Psoas muscle (tissue), 8 donors: ENCODE data around the gene FRY. TPM values are rescaled to one million over a fixed set of nuclear protein-coding genes. Genes with fewer than 3 reads are reported as not detected.

Experiments used
- ATAC-seq, 4 donors: fragments of 200-7000 bp; cut with Tn5 transposase; one replicate each; pipeline ENCODE4 v1.9.1; 2020; ENCODE audit warnings: moderate library complexity in 3 of 4, mild to moderate bottlenecking in 2 of 4
- DNase-seq, 2 donors: peaks; one replicate each; pipeline ENCODE4 v3.0.0-alpha.2; 2020
- H3K27ac ChIP-seq: fragments of 200-600 bp; one replicate; pipeline ENCODE4 v1.8.0; 2022
- H3K27me3 ChIP-seq, 3 donors: fragments of 200-600 bp in 1 of 3; one replicate each; pipeline versions ENCODE4 v1.6.1 to v1.8.0; 2013 to 2022; ENCODE audit warnings: low read length in 2 of 3, mild to moderate bottlenecking in 2 of 3, moderate library complexity in 1 of 3; ENCODE audit not compliant: insufficient read depth in 3 of 3
- H3K36me3 ChIP-seq, 2 donors: fragments of 200-600 bp in 1 of 2; one replicate each; pipeline versions ENCODE4 v1.6.1 to v1.8.0; 2013 to 2022; ENCODE audit warnings: low read depth in 1 of 2, mild to moderate bottlenecking in 1 of 2, moderate library complexity in 1 of 2; ENCODE audit not compliant: insufficient read depth in 1 of 2
- H3K4me1 ChIP-seq: fragments of 200-600 bp; one replicate; pipeline ENCODE4 v1.8.0; 2022
- H3K4me3 ChIP-seq: fragments of 200-600 bp; one replicate; pipeline ENCODE4 v1.8.0; 2022; ENCODE audit warnings: mild to moderate bottlenecking
- H3K9me3 ChIP-seq: fragments of 200-600 bp; one replicate; pipeline ENCODE4 v1.8.0; 2022
- WGBS, 3 donors: extraction: QIAGEN DNeasy Blood & Tissue Kit; methylation state at CpG; one replicate each; pipeline versions ENCODE4 v1.1.6 to v1.1.7; 2013; 5-methylcytosine and 5-hydroxymethylcytosine counted together
- intact Hi-C, 2 donors: fragments of 100-400 bp; cut with DNase I; formaldehyde crosslinking; loops; one replicate each; pipeline versions ENCODE4 v1.11.0 to v1.14.2; 2022
- polyA plus RNA-seq, 3 donors: library from polyadenylated mRNA; stranded (reverse); fragments of 200-250 nt; gene quantifications; one replicate each; pipeline ENCODE4 v1.2.3, GENCODE V29; 2013
- total RNA-seq, 4 donors: library from RNA; stranded (reverse); fragmentation: NEBNext Ultra II Directional in 2 of 4; extraction: Animal tissue kit (Norgen Biotek cat#: 25700) in 2 of 4; gene quantifications; one replicate each; pipeline versions ENCODE4 v1.2.1 to v1.2.4, GENCODE V29; 2021 to 2023
- TF ChIP-seq, protein P1 (sequence below): fragments of 200-600 bp; IDR thresholded peaks from one replicate; pipeline ENCODE4 v1.8.0; 2022; ENCODE audit warnings: antibody characterized with exemption
- donor health status: healthy with polysubstance abuse.
- donor health status: DM: no; HTN: no; CAD: no; lungs with moderate emphysema.
- donor health status: Bipolar disorder and iron deficiency.
- donor health status: healthy.
- donor health status: DM: yes; HTN: yes; CAD: no.
- donor health status: DM: no; HTN: no; CAD: no.
- donor health status: DM: no; HTN: no; CAD: no.
- donor health status: DM: yes; HTN: yes; CAD: no.

FRY gene
- total and polyA plus RNA-seq, 7 donors: 7.1 to 56.9 (median 24.0) TPM

DNA sequence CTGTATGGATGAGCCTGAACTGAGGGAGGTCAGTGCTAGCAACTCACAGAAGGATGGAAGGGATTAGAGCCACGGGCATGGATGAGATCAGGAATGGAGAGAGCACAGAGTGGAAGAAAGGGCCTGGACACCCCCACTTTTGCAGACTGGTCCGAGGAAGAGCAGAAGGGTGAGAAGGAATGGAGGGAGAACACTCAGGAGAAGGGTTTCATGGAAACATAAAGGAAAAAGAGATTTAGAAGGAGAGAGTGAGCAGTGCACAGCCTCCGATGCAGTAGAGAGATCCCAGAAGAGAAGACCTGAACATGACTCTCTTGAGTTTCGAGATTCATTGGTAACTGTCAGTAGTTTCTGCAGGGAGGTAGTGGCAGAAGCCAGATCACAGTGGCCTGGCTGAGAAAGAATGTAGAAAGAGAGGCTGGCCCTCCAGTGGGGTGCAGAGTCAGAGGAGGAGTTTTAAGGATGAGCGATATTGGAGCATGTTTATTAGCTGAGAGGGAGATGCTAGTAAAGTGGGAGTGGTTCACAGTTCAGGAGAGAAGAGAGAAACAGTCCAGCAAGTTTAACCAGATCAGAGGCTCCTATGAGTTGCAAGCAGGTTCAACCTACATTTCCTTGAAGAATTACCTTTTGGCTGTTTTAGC is 174.6 kb downstream of the FRY start:
- no peak overlapping the region for H3K4me3 ChIP-seq
- ATAC-seq (no peak), DNase-seq (no peak)
- no peak overlapping the region for H3K27ac ChIP-seq
- WGBS, 3 donors: 77 to 82% (median 78%) methylated on average over 5 of the region's 5 CpGs
- intact Hi-C loops: no loop called here
- H3K9me3 ChIP-seq: no peaks in the 10 kb centered on the region
- H3K4me1 ChIP-seq: no peaks in the 10 kb centered on the region
- peaks cover 3 to 71% of the 10 kb centered on the region in 2 donors for H3K36me3 ChIP-seq
- TF ChIP-seq, protein P1, sequence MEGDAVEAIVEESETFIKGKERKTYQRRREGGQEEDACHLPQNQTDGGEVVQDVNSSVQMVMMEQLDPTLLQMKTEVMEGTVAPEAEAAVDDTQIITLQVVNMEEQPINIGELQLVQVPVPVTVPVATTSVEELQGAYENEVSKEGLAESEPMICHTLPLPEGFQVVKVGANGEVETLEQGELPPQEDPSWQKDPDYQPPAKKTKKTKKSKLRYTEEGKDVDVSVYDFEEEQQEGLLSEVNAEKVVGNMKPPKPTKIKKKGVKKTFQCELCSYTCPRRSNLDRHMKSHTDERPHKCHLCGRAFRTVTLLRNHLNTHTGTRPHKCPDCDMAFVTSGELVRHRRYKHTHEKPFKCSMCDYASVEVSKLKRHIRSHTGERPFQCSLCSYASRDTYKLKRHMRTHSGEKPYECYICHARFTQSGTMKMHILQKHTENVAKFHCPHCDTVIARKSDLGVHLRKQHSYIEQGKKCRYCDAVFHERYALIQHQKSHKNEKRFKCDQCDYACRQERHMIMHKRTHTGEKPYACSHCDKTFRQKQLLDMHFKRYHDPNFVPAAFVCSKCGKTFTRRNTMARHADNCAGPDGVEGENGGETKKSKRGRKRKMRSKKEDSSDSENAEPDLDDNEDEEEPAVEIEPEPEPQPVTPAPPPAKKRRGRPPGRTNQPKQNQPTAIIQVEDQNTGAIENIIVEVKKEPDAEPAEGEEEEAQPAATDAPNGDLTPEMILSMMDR: no peak
- H3K27me3 ChIP-seq: no peaks in the 10 kb centered on the region

DNA sequence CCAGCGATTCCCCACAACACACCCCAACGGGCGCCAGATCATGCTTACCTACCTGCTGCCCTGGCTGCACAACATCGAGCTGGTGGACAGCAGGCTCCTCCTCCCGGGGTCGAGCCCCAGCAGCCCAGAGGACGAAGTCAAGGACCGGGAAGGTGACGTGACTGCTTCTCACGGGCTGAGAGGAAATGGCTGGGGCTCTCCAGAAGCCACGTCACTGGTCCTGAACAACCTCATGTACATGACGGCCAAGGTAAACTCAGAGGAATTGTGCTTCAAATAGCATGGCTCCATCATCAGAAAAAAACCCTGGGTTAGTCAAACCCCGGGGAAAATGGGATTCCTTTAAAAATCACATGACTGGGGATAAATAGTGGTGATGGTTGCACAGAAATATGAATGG is 177.3 kb downstream of the FRY start:
- DNase-seq (peak in 1 of 2 donors; percentile 43), ATAC-seq (no peak)
- Histone ChIP-seq H3K4me1 (no peaks in the 10 kb centered on the region), H3K9me3 (no peaks in the 10 kb centered on the region), H3K36me3 (peaks cover 5 to 86% of the 10 kb centered on the region in 2 donors), H3K27ac (no peak overlapping the region), H3K4me3 (no peak overlapping the region), H3K27me3 (no peaks in the 10 kb centered on the region)
- TF ChIP-seq, protein P1: no peak
- WGBS, 3 donors: 85 to 90% (median 87%) methylated on average over 13 of the region's 13 CpGs
- intact Hi-C loops: no loop called here

DNA sequence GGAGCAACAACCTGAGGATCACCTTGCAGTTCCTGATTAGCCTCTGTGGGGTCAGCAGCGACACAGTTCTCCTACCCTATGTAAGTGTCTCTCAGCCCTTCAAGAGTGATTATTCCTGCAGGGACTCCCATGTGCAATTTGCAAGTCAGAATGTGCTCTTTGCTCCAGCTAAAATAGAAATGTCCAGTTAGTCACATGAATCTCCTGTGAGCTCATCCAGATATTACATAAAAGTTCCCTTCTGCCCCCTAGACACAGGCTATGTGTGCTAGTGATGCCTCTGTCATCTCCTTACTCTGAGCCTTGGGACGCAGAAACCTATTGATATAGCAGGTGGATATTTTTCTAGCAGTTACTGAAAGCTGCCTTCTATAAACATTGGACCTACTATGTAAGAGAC is 178.1 kb downstream of the FRY start:
- DNase-seq (no peak), ATAC-seq (peak; percentile 44 to 66 (median 55))
- Histone ChIP-seq H3K4me3 (no peak overlapping the region), H3K27ac (no peak overlapping the region), H3K9me3 (no peaks in the 10 kb centered on the region), H3K27me3 (no peaks in the 10 kb centered on the region), H3K4me1 (no peaks in the 10 kb centered on the region), H3K36me3 (peaks cover 5 to 91% of the 10 kb centered on the region in 2 donors)
- WGBS, 3 donors: 80 to 84% (median 82%) methylated on average over 2 of the region's 2 CpGs
- intact Hi-C loops: no loop called here
- TF ChIP-seq, protein P1: no peak

DNA sequence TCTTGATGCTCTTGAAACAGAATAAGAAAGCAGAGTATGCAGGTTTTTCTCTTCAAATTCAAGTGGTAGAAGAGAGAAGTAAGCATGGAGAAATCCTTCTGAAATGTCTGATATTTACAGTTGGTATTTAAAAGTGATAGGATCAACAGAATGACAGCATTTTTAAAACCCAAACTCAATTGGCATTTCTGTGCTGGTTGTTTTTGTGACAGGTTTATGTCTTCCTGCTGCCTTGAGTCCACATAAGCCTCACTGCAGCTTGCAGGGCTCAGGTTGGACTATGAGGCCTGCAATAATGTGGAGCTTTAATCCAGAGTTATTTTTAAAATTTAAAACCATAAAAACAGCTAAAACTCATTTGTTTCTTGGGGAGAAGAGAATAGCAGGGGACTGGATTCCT is 178.5 kb downstream of the FRY start:
- Histone ChIP-seq H3K9me3 (no peaks in the 10 kb centered on the region), H3K27me3 (no peaks in the 10 kb centered on the region), H3K4me1 (no peaks in the 10 kb centered on the region), H3K27ac (no peak overlapping the region), H3K36me3 (peaks cover 5 to 94% of the 10 kb centered on the region in 2 donors), H3K4me3 (no peak overlapping the region)
- intact Hi-C loops: no loop called here
- DNase-seq (no peak), ATAC-seq (no peak)
- TF ChIP-seq, protein P1: no peak

DNA sequence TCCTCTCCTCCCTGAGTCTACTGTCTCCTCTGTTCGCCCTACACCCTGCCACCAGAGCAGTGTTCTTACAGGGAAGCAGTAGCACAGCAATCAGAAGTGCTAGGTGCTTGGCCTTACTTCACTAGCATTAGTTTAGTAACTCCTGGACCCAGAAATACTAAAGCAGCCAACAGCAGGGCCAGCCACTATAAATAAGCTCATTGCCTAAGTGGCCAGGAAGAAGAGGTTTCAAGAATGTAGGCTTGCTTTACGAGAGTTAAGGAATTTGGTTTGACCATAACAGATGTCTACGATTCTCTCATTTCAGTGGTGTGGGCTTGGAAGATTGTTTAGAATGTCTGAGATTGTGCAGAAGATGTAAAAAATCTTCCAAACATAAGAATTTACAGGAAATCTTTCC is 180.2 kb downstream of the FRY start:
- 46 to 60% (median 49%) methylated on average over 3 of the region's 3 CpGs for WGBS, 3 donors
- H3K27me3 ChIP-seq: no peaks in the 10 kb centered on the region
- H3K4me3 ChIP-seq: no peak overlapping the region
- ATAC-seq (peak; percentile 79 to 89 (median 84)), DNase-seq (no peak)
- H3K27ac ChIP-seq: no peak overlapping the region
- H3K36me3 ChIP-seq: peaks cover 5 to 96% of the 10 kb centered on the region in 2 donors
- H3K9me3 ChIP-seq: no peaks in the 10 kb centered on the region
- intact Hi-C loops: no loop called here
- TF ChIP-seq, protein P1: no peak
- no peaks in the 10 kb centered on the region for H3K4me1 ChIP-seq
